Omental fat pad (tissue), 4 donors: ENCODE data around the gene AOX1. TPM values are rescaled to one million over a fixed set of nuclear protein-coding genes. Genes with fewer than 3 reads are reported as not detected.
"Not testable (repeated sequence)": the region's sequence is repeated elsewhere in the genome, so short reads cannot be mapped to it uniquely, and the experiment has no call there.

Experiments
- ATAC-seq: fragments of 150-250 bp; one replicate; pipeline ENCODE4 v1.9.1; 2016; ENCODE audit warnings: mild to moderate bottlenecking, moderate library complexity; ENCODE audit not compliant: low FRiP score
- DNase-seq: peaks from one replicate; pipeline ENCODE4 v3.0.0-alpha.2; 2019; ENCODE audit warnings: low spot score
- CTCF ChIP-seq, 3 donors: fragments of 450-650 bp; IDR thresholded peaks; one replicate each; pipeline ENCODE4 v1.5.1; 2016 to 2017; ENCODE audit warnings: antibody characterized with exemption in 3 of 3, mild to moderate bottlenecking in 3 of 3, moderate library complexity in 2 of 3
- total RNA-seq, 4 donors: library from RNA; depleted of rRNA; stranded (reverse); fragments of >200 nt; gene quantifications; one replicate each; pipeline ENCODE4 v1.1.0, GENCODE V29; 2016

AOX1 gene
- total RNA-seq, 4 donors from 2014 or later = 241 to 629 (median 321) TPM

GRCh38 chr2:200600549-200601225 lies 14.9 kb downstream of the AOX1 start:
- ATAC-seq = no peak
- DNase-seq = no peak
- TF ChIP-seq CTCF (IDR thresholded peaks at IDR 0.05) = no peak

DNA sequence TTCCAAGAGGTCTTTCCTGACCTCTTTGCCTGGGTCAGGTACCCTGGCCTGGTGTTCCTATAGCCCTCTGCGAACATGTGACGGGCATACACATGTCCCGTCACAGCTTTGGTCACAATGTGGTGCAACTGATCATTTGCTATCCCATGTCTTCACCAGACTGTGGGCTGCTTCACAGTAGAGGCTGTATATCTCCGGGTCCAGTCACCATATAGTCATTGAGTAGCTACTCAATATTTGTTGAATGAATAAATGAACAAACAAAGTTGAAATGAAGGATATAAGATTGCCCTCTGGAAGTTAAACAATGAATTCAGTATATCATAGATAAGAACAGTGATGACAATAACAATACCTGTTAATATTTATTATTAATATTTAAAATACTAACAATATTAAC lies 16.8 kb downstream of the AOX1 start:
- ATAC-seq (no peak), DNase-seq (no peak)
- no peak for TF ChIP-seq CTCF (IDR thresholded peaks at IDR 0.05)

- TF ChIP-seq CTCF (IDR thresholded peaks at IDR 0.05) = no peak
- DNase-seq (no peak), ATAC-seq (peak; percentile 90)
Measured at GRCh38 chr2:200603972-200604371, 18.2 kb downstream of the AOX1 start.

GRCh38 chr2:200604571-200605255 lies 18.9 kb downstream of the AOX1 start:
- no peak for TF ChIP-seq CTCF (IDR thresholded peaks at IDR 0.05)
- ATAC-seq (no peak), DNase-seq (no peak)

- no peak for DNase-seq
- TF ChIP-seq CTCF (IDR thresholded peaks at IDR 0.05) = no peak
- no peak for ATAC-seq
Measured at GRCh38 chr2:200608341-200609027, 22.7 kb downstream of the AOX1 start.

- TF ChIP-seq CTCF (IDR thresholded peaks at IDR 0.05) = no peak
- no peak for DNase-seq
- ATAC-seq = peak; percentile 83
Measured at GRCh38 chr2:200609028-200609614, 23.3 kb downstream of the AOX1 start.

DNA sequence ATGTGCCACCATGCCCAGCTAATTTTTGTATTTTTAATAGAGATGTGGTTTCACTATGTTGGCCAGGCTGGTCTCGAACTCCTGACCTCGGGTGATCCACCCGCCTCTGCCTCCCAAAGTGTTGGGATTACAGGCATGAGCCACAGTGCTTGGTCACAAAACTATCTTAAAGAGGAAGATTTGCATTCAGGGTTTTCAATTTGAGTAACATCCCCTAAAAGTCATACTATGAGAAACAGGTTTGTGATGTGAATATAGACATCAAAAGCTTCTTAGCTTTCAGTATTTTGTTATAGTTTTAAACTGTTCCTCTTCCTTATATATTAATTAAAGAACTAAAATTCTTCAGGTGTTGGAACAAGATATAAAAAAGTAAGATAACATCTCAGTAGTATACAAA lies 24.4 kb downstream of the AOX1 start:
- not testable (repeated sequence) for ATAC-seq, DNase-seq
